Prostate gland (tissue), 2 donors: ENCODE measurements around the gene SMIM5. TPM values are rescaled to one million over a fixed set of nuclear protein-coding genes. Genes with fewer than 3 reads are reported as not detected.

Source experiments
- DNase-seq: peaks from one replicate; pipeline ENCODE4 v3.0.0-alpha.2; 2019; ENCODE audit warnings: low spot score
- H3K27ac ChIP-seq, 2 donors: fragments of 200-600 bp; sonication (generic); 2 replicates each; pipeline ENCODE4 v1.5.1; 2017 to 2019
- H3K27me3 ChIP-seq: fragments of 200-600 bp; sonication (generic); replicated peaks from 2 replicates; pipeline ENCODE4 v1.5.1; 2019; ENCODE audit not compliant: insufficient read depth
- H3K36me3 ChIP-seq, 2 donors: fragments of 200-600 bp; sonication (generic); 1 replicate in 1 of 2; 2 replicates in 1 of 2; pipeline versions ENCODE4 v1.5.1 to v1.8.1; 2017 to 2019
- H3K4me1 ChIP-seq: fragments of 200-600 bp; sonication (generic); replicated peaks from 2 replicates; pipeline ENCODE4 v1.5.1; 2019
- H3K4me3 ChIP-seq, 2 donors: fragments of 200-600 bp; sonication (generic); 2 replicates each; pipeline ENCODE4 v1.5.1; 2017 to 2019
- H3K9me3 ChIP-seq: fragments of 200-600 bp; sonication (generic); 2 replicates; pipeline ENCODE4 v1.5.1; 2017
- POLR2A ChIP-seq: fragments of 450-650 bp; IDR thresholded peaks from one replicate; pipeline ENCODE4 v1.6.1; 2016; ENCODE audit warnings: antibody characterized with exemption, mild to moderate bottlenecking
- POLR2AphosphoS5 ChIP-seq: sonication (generic); formaldehyde crosslinking; IDR thresholded peaks from one replicate; pipeline ENCODE4 v1.6.1; 2017; ENCODE audit warnings: antibody characterized with exemption
- WGBS: methylation state at CpG from one replicate; pipeline ENCODE4 v1.1.5; 2018; 5-methylcytosine and 5-hydroxymethylcytosine counted together
- intact Hi-C: fragments of 100-400 bp; cut with DNase I; formaldehyde crosslinking; loops from one replicate; pipeline ENCODE4 v1.14.2; 2022
- total RNA-seq, 2 donors: library from RNA; depleted of rRNA; stranded (reverse); fragments of >200 nt; gene quantifications; one replicate each; pipeline ENCODE4 v1.1.0, GENCODE V29; 2016
- TF ChIP-seq, protein P1 (sequence below), 4 experiments: fragments of 200-600 bp in 2 of 4; fragments of 450-650 bp in 2 of 4; sonication (generic) in 2 of 4; IDR thresholded peaks; 1 replicate in 3 of 4; 2 replicates in 1 of 4; pipeline ENCODE4 v1.5.1; 2016 to 2019; ENCODE audit warnings: antibody characterized with exemption in 4 of 4, mild to moderate bottlenecking in 2 of 4, moderate library complexity in 2 of 4

The SMIM5 gene
- total RNA-seq, 2 donors from 2014 or later: 0.27 to 4.1 TPM

DNA sequence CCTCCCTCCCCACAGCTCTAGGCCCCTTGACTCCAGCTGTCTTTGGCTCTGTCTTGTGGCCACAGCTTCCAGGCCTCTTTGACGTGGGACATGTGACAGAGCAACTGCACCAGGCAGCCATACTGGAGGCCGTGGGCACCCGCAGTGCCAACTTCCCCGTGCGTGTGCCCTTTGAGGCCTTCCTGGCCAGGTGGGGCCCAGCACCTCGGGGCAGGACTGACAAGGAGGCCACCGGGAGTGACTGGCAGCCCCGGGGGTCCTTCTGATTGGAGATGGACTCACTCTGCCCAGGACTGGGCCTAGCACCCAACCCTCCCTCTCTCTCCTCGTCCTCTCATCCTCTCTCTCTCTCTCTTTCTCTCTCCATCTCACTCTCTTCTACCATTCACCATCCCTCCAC lies 30.1 kb upstream of the SMIM5 start:
- no peak overlapping the region for H3K4me3 ChIP-seq
- TF ChIP-seq, protein P1, sequence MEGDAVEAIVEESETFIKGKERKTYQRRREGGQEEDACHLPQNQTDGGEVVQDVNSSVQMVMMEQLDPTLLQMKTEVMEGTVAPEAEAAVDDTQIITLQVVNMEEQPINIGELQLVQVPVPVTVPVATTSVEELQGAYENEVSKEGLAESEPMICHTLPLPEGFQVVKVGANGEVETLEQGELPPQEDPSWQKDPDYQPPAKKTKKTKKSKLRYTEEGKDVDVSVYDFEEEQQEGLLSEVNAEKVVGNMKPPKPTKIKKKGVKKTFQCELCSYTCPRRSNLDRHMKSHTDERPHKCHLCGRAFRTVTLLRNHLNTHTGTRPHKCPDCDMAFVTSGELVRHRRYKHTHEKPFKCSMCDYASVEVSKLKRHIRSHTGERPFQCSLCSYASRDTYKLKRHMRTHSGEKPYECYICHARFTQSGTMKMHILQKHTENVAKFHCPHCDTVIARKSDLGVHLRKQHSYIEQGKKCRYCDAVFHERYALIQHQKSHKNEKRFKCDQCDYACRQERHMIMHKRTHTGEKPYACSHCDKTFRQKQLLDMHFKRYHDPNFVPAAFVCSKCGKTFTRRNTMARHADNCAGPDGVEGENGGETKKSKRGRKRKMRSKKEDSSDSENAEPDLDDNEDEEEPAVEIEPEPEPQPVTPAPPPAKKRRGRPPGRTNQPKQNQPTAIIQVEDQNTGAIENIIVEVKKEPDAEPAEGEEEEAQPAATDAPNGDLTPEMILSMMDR (IDR thresholded peaks at IDR 0.05): no peak
- TF ChIP-seq POLR2AphosphoS5 (no peak), POLR2A (no peak)
- no peak for DNase-seq
- H3K4me1 ChIP-seq: no peaks in the 10 kb centered on the region
- H3K27ac ChIP-seq: no peak overlapping the region
- H3K36me3 ChIP-seq: no peaks in the 10 kb centered on the region
- H3K9me3 ChIP-seq: no peaks in the 10 kb centered on the region
- intact Hi-C loops: no loop called here
- WGBS: 79% methylated on average over 9 of the region's 9 CpGs
- no peaks in the 10 kb centered on the region for H3K27me3 ChIP-seq

DNA sequence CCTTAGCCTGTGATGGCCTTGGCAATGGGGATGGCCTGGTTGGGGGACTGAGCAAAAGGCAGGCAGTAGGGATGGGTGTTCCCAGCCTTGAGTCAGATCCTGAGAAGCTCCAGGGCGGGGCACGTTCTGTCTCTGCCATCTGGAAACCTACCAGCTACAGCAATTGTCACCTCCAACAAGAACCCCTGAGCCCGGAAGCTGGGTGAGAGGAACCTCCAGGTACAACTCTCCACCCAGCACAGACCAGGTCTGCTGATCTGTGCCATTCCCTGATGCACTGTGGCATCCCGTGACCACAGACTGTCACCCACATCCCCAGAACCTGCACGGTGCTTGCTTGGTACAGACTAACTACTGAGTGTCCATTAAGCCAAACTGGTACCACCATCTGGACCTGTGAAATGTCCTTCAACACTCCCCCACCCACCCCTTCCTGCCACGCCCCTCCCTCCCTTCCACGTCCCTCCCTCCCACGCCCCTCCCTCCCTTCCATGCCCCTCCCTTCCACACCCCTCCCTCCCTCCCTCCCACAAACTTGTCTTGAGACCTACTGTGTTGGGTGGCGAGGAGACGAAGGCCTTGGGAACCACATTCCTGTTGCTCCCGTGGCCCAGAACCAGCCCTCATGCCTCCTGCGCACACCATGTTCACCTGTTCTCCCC lies 29.1 kb upstream of the SMIM5 start:
- intact Hi-C loops: no loop called here
- H3K9me3 ChIP-seq: no peaks in the 10 kb centered on the region
- no peaks in the 10 kb centered on the region for H3K4me1 ChIP-seq
- no peaks in the 10 kb centered on the region for H3K36me3 ChIP-seq
- no peak overlapping the region for H3K27ac ChIP-seq
- TF ChIP-seq, protein P1 (IDR thresholded peaks at IDR 0.05): no peak
- no peak for TF ChIP-seq POLR2AphosphoS5
- no peak for TF ChIP-seq POLR2A
- no peak overlapping the region for H3K4me3 ChIP-seq
- no peaks in the 10 kb centered on the region for H3K27me3 ChIP-seq
- 67% methylated on average over 12 of the region's 12 CpGs for WGBS
- no peak for DNase-seq

DNA sequence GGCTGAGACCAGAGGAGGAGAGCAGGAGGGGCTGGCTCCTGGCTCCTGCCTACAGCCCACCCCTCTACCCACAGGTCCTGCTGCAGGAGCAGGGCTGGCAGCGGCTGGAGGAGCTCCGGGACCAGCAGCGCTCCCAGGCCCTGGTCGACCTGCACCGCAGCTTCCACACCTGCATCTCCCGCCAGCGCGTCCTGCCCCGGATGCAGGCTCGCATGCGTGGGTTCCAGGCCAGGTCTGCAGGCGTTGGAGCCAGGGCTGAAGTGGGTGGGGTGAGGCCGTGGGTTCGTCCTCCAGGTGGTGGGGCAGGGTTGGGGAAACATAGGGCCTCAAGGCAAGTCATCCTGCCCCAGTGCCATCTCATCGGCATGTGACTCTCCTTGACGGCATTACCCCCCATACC lies 27.4 kb upstream of the SMIM5 start:
- intact Hi-C loops: no loop called here
- Histone ChIP-seq H3K36me3 (no peaks in the 10 kb centered on the region), H3K27ac (no peak overlapping the region), H3K27me3 (no peaks in the 10 kb centered on the region), H3K9me3 (no peaks in the 10 kb centered on the region), H3K4me1 (no peaks in the 10 kb centered on the region), H3K4me3 (no peak overlapping the region)
- DNase-seq: no peak
- TF ChIP-seq, protein P1 (IDR thresholded peaks at IDR 0.05): no peak
- no peak for TF ChIP-seq POLR2AphosphoS5
- TF ChIP-seq POLR2A: no peak
- WGBS: 80% methylated on average over 16 of the region's 16 CpGs

DNA sequence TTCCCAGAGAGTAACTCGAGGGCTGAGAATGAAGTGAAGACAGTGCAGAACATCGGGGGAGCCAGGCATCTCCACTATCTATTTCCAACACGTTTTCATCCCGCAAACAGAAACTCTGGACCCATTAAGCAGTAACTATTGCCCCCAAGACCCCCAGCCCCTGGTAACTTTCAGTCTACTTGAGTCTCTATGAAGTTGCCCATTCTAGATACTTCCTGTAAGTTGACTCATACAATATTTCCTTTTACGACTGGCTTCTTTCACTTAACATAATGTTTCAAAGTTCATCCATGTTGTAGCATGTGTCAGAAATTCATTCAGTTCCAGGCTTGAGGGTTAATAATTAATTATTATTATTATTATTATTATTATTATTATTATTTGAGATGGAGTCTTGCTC lies 26.1 kb upstream of the SMIM5 start:
- TF ChIP-seq, protein P1 (IDR thresholded peaks at IDR 0.05): no peak
- TF ChIP-seq POLR2A (no peak), POLR2AphosphoS5 (no peak)
- no peak overlapping the region for H3K4me3 ChIP-seq
- no peaks in the 10 kb centered on the region for H3K27me3 ChIP-seq
- intact Hi-C loops: no loop called here
- no peaks in the 10 kb centered on the region for H3K4me1 ChIP-seq
- no peaks in the 10 kb centered on the region for H3K9me3 ChIP-seq
- H3K27ac ChIP-seq: no peak overlapping the region
- H3K36me3 ChIP-seq: no peaks in the 10 kb centered on the region
- no peak for DNase-seq
- 92% methylated on average over 5 of the region's 5 CpGs for WGBS
